Brain microvascular endothelial cell (primary cell): ENCODE measurements around the gene JUP.

Source experiments
- DNase-seq: peaks from one replicate; pipeline ENCODE4 v3.0.0-alpha.2; 2020
- H3K27ac ChIP-seq: fragments of 250-450 bp; sonication (Bioruptor Pico); 2 replicates; pipeline ENCODE4 v1.5.1; 2020; ENCODE audit warnings: mild to moderate bottlenecking, moderate library complexity
- H3K27me3 ChIP-seq: fragments of 250-450 bp; sonication (Bioruptor Pico); replicated peaks from 2 replicates; pipeline ENCODE4 v1.5.1; 2020; ENCODE audit warnings: mild to moderate bottlenecking
- H3K36me3 ChIP-seq: fragments of 250-450 bp; sonication (Bioruptor Pico); replicated peaks from 2 replicates; pipeline ENCODE4 v1.5.1; 2020; ENCODE audit warnings: mild to moderate bottlenecking
- H3K4me3 ChIP-seq: 2 replicates; pipeline ENCODE4 v1.5.1; 2011; ENCODE audit warnings: low read depth, mild to moderate bottlenecking, control low read depth, low read length, moderate library complexity
- CTCF ChIP-seq: IDR thresholded peaks from 2 replicates; pipeline ENCODE4 v1.5.1; 2011; ENCODE audit warnings: low read depth, mild to moderate bottlenecking, moderate library complexity, low read length, control low read depth, inconsistent platforms; ENCODE audit errors: missing control alignments
- in situ Hi-C: cut with HindIII; loops from 2 replicates; pipeline ENCODE4 v1.10.0; 2017; ENCODE audit warnings: low sequenced_read_pairs, low pct_ligation_motif_present

JUP gene

GRCh38 chr17:41824086-41824485, 37.6 kb upstream of the JUP start:
- in situ Hi-C loops: no loop called here
- H3K4me3 ChIP-seq: no peak overlapping the region
- peaks cover 50% of the 10 kb centered on the region for H3K36me3 ChIP-seq
- no peak overlapping the region for H3K27ac ChIP-seq
- no peaks in the 10 kb centered on the region for H3K27me3 ChIP-seq
- TF ChIP-seq CTCF: no peak
- no peak for DNase-seq

GRCh38 chr17:41823580-41823979, 37.1 kb upstream of the JUP start:
- DNase-seq: no peak
- Histone ChIP-seq H3K27me3 (no peaks in the 10 kb centered on the region), H3K4me3 (no peak overlapping the region), H3K36me3 (peaks cover 48% of the 10 kb centered on the region), H3K27ac (no peak overlapping the region)
- in situ Hi-C loops: no loop called here
- TF ChIP-seq CTCF: no peak

GRCh38 chr17:41823141-41823524, 36.6 kb upstream of the JUP start:
- no peaks in the 10 kb centered on the region for H3K27me3 ChIP-seq
- peaks cover 48% of the 10 kb centered on the region for H3K36me3 ChIP-seq
- in situ Hi-C loops: no loop called here
- no peak overlapping the region for H3K4me3 ChIP-seq
- no peak for DNase-seq
- no peak overlapping the region for H3K27ac ChIP-seq
- no peak for TF ChIP-seq CTCF

- H3K36me3 ChIP-seq: peaks cover 52% of the 10 kb centered on the region
- no peak for DNase-seq
- no peak overlapping the region for H3K4me3 ChIP-seq
- in situ Hi-C loops: no loop called here
- no peak overlapping the region for H3K27ac ChIP-seq
- no peaks in the 10 kb centered on the region for H3K27me3 ChIP-seq
- no peak for TF ChIP-seq CTCF
These were observed 36.0 kb upstream of the JUP start for GRCh38 chr17:41822216-41823140.

- in situ Hi-C loops: no loop called here
- DNase-seq: no peak
- Histone ChIP-seq H3K27ac (no peak overlapping the region), H3K27me3 (no peaks in the 10 kb centered on the region), H3K4me3 (no peak overlapping the region), H3K36me3 (peaks cover 57% of the 10 kb centered on the region)
- TF ChIP-seq CTCF: no peak
These were observed 35.3 kb upstream of the JUP start for GRCh38 chr17:41821776-41822175.
